GM18502 (cell line): Measurements from ENCODE around the gene CDH12.
"Not testable (repeated sequence)": the region's sequence is repeated elsewhere in the genome, so short reads cannot be mapped to it uniquely, and the experiment has no call there.

ENCODE experiments used
- ATAC-seq: cut with Tn5 transposase; IDR thresholded peaks from one replicate; pipeline ENCODE4 v1.9.1; 2021; ENCODE audit warnings: mild to moderate bottlenecking; ENCODE audit not compliant: unreplicated experiment, poor library complexity

Gene CDH12

DNA sequence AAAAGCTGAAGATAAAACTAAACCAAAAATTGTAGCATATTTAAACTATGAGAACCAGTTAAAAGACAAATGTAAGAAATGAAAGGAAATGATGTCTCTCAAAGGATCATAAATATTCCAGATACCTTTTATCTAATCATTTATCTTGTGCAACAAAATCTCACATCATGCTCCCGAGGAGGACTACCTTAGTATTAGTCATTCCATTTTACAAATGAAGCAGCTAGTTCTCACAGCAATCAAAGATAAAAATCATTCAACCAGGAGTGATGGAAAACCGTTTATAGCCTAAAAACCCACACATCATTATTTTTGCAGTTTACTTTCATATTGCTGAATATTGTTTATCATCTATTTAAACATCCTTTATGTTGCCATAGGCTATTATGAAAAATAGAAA is 190.0 kb downstream of the CDH12 start:
- ATAC-seq = no peak

DNA sequence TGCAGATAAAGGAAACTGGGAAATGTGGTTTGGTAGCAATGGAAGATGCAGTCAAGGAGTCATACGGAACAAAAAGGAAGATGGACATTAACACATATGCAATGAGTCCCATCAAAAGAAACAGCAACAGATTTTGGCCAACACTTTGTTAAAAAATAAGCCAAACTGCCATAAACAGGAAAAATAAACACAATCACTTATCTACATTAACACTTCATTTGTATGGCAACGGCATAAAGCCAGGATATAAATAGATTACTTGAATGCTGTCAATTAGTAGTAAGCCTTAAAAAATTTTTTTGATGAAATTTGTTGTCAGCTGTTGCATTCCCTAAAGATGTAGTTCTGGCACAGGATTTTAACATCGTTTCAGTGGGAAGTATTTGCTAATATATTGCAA is 190.8 kb downstream of the CDH12 start:
- ATAC-seq = no peak

DNA sequence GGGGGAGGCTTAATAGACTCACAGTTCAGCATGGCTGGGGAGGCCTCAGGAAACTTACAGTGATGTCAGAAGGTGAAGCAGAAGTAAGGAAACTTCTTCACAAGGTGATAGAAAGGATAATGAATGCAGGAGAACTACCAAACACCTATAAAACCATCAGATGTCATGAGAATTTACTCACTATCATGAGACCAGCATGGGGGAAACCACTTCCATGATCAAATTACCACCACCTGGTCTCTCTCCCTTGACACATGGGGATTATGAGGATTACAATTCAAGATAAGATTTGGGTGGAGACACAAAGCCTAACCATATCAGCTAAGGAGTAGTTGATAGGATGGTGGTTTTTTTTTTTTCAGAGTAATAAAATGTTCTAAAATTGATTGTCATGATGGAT is 201.8 kb downstream of the CDH12 start:
- ATAC-seq = no peak

DNA sequence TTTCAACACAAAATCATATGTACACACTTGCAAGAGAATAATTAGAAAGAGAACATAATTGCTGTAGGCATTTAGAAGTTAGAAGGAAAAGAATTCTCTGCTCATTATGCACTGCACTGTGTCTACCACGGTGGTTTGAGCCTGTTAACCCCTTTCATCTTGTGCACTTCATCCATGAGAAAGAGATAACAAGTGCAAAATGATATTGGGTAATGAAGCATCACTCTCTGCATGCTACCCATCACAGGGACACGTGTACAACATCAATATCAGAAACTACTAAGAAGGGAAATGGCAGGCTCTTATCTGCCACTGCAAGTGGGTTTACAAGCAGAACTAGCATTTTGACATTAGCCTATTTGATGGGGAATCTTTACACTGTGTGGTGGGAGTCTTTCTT is 202.6 kb downstream of the CDH12 start:
- ATAC-seq = no peak

DNA sequence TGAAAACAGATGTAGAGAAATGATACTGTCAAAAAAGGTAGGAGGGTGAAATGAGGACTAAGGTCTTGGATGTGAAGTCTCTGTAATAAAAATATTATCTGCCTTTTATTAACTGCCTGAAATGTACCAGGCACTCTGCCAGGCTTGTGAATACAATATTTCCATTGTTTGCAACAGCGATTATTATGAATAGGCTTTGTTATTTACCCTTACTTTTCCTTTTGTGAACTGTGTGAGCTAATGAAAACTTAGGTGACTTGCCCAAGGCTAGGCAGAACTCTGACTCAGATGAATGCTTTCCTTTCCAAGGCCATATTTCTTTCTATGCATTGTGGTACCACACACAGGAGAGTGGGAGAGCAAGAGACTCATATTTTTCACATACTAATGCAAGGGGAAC is 204.1 kb downstream of the CDH12 start:
- ATAC-seq = no peak

DNA sequence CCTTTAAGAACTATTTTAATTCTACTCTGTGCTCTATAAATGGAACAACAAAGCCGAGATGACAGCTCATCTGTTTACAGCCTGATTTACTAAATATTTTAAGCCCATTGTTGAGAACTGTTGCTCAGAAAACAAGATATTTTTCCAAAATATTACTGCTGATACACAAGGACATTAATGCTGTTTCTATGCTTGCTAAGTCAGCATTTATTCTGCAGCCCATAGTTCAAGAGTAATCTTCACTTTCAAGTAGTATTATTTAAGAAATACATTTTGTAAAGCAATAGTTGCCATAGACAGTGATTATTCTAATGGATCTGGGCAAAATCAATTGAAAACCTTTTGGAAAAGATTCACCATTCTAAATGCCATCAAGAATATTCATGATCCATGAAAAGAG is 208.3 kb downstream of the CDH12 start:
- ATAC-seq = no peak

DNA sequence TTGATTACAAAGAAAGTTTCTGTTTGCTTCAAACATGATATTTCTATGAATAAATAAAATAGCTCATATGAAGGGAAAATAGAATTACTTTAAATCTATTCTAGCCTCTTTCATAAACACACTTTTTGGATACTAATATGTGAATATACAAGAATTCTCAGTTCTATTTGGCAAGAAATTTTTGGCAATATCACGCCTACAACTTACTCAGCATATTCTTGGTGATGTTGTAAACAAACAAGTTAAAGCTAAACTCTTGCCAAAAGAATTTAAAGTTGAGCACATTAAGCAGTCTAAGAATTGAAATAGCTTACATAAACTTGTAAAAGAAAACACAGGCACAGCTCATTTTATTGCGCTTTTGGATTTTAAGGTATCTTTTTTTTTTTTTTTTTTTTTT is 209.8 kb downstream of the CDH12 start:
- ATAC-seq = no peak

DNA sequence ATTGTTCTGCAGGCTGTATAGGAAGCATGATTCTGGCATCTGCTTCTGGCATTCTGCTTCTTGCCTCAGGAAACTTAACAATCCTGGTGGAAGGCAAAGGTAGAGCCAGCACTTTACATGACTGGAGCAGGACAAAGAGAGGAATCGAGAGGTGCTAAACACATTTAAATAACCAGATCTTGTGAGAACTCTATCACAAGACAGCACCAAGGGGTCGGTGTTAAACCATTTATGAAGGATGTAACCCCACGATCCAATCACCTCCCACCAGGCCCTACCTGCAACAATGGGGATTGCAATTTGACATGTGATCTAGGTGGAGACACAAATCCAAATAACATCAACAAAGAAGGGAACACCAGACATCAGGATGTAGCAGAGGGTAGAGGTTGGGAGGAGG is 221.5 kb downstream of the CDH12 start:
- ATAC-seq = no peak

DNA sequence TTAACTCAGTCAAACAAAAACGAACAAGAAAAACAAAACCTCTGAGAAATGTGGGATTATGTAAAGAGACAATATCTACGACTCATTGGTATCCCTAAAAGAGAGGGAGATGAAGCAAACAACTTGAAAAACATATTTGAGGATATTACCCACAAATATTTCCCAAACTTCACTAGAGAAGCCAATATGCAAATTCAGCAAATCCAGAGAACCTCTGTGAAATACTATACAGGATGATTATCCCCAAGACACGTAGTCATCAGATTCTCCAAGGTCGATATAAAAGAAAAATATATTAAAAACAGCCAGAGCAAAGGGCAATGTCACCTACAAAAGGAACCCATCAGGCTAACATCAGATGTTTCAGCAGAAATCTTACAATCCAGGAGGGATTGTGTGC is 226.1 kb downstream of the CDH12 start:
- ATAC-seq = no peak

DNA sequence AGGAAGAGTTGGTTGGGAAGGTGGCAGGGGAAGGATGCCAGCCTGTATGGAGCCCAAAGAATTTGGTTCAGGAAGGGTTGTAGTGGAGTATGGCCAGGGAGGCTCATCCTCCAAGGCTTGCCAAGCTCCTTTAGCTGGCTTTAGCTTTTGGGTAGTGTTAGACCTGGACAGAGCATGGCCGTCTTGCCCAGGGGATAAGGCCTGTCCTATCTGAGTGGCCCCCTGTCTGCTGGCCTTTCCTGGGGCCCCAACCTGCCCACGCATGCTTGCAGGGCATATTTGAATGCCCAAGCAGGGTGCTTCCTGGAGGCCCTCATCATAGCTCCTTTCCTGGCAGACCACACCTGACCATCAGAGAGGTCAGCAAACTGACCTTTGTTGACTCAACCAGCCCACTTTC is 227.7 kb downstream of the CDH12 start:
- no peak for ATAC-seq

DNA sequence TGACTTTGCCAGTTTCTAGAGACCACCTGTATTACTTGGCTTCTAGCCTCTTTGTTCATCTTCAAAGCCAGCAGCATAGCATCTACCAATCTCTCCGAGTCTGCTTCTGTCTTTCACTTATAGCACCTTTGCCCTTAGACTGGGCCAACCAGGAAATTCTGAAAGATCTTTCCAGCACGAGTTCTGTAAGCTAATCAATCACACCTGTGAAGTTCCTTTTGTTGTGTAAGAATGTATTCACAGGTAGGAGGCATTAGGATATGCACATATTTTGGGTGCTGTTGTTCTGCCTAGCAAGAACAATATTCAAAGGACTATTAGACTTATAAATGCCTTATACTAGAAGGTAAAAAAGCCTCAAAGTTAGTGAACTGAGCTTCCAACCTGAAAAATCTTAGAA is 232.1 kb downstream of the CDH12 start:
- ATAC-seq = no peak

DNA sequence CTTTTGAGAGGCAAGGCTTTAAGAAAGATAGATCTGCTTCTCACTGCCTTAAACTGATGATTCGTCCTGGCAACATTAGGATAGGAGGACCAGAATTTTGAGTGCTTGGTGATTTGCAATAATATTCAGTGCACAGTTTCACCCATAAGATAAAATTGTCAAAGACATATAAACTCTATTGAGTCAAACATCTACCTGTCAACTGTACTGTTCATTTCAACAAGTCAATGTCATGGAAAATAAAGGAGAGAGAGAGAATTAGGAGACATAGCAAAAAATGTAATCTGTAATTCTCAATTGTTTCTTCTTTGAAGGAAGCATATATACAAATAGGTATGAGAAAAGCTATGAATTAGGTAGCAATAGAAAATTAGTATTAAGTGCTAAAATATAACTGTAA is 237.2 kb downstream of the CDH12 start:
- ATAC-seq = no peak

DNA sequence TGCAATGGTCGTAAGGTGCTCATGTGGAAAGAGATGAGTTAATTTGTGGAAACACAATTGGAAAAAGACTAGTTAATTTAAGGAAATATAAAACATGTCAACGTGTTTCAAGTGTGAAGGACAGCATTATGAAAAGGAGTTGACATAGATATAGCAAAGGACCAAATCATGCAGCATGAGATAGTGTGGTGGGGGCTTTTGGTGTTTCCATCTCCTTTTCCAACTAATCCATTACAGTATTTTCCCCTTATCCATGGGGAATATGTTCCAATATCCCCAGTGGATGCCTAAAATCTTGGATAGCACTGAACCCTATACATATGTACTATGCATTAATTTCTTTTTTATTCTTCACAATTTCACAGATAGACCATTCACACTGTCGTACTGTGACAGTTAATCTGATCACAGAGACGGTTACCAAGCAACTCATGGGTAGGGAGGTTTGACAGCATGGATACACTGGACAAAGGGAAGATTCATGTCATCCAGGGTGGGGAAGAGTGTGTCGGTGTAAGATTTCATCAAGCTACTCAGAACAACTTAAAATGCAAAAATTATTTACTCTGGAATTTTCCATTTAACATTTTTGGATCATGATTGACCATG is 238.6 kb downstream of the CDH12 start:
- no peak for ATAC-seq

DNA sequence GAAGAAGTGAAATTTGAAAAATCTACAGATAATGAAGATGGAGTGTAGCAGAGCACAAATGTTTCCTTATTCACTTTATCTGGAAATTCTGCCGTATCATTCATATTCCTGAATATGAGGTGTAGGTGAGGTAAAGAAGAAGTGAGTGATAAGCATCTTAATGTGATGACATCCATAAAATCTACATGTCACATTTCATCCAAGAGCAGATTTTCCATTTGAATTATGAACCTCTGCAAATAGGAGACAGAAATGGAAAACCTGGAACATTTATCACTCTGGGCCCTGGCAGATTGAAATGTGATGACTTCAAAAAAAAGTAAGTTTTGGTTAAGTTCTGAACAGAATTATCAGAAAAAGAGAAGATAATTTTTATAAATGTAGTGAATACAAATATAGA is 240.2 kb downstream of the CDH12 start:
- no peak for ATAC-seq

DNA sequence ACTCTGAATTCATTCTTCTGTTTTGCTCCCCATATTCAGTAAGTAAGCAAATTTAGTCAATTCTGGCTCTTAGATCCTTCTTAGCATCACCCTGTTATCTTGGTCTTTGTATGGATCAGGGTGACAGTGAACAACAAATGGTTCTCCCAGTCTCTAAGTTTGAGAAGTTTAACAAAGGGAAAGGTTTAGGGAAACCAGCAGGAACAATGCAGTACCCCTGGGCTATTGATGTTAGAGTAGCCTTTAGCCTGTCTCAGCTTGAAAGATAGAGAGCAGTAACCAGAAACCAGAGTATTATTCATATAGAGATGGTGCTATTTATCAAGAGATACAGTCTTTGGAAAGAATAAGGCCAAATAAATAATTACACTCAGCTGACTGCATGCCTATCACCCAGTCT is 241.8 kb downstream of the CDH12 start:
- ATAC-seq = no peak

DNA sequence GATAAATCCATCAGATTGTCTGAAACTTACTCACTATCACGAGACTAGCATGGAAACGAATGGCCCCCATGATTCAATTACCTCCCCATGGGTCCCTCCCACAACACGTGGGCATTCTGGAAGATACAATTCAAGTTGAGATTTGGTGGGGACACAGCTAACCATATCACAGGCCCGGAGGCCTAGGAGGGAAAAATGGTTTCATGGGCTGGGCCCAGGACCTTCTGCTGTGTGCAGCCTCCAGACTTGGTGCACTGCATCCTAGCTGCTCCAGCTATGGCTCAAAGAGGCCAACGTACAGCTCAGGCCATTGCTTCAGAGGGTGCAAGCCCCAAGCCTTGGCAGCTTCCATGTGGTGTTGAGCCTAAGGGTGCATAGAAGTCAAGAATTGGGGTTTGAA is 245.6 kb downstream of the CDH12 start:
- ATAC-seq = not testable (repeated sequence)

DNA sequence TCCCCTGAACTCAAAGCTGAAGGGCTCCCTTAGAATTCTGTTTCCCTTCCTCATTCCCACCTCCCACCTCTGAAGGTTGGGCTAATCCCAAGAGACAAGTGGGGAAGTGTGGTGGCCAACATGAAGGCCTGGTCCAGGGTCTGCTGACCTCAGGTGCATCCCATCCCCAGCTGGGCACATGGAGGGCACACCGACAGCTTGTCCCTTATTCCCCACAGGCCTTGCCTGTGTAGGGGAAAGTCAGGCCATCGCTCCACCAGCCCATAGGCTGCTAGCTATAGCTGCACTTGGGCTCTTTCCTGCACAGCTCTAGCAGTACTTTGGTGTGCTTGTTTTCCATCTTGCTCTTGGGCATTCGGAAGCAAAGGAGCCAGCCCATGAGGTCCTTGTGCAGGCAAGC is 247.7 kb downstream of the CDH12 start:
- ATAC-seq = no peak

DNA sequence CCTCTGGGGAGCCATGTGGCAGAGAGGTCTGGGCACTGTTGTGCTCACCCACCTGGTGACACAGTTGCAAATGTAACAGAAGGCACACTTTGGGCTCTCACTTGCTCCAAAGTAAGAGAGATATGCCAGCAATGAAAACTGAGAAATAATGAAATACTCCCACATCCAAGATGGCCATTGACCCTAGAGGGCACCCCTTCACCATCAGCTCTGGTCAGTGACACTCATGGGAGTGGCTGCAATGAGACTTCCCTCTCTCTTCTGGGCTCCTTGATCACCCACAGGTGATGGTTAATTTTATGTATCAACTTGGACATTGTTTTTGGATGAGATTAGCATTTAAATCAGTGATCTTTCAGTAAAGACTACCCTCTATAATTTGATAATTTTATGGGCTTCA is 248.4 kb downstream of the CDH12 start:
- no peak for ATAC-seq

DNA sequence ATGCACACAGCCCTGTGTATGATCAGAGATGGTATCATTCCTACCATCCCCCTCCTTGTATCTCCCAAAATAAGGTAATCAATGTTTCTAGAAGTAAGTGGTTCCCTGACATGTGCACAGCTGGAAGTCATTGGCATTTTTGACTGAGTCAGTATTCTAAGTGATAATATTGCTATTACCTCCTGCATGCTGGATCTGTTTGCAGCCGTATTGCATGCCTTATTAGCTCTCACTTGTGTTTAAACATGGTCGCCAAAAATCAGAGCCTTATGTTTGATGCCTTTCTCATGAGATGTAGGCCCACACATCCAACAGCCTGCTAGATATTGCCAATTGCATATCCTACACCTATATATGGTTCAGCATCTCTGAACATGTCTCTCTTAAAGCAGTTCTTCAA is 254.3 kb downstream of the CDH12 start:
- ATAC-seq = no peak

DNA sequence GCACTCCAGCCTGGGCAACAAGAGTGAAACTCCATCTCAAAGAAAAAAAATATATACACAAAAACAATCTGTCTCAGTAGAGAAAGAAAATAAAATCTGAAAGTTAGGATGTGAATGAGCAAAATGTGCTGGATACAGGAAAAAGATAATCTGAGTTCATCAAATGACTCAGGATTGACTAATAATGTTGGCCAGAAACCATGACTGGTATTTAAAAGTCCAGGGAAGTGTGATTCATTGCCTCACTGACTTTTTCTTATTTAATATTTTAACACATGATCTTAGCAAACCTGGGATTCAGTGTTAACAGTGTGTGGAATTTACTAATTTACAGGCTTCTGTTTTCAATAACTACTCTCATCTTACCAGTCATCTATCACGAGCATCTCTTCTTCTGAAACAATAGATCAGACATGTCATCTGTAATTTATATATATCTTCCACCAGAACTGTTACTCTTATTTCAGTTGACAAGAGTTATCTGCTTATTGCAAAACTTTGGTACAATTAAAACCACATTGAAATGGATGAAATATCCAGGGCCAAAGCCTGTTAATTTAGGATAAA is 256.7 kb downstream of the CDH12 start:
- ATAC-seq = no peak

DNA sequence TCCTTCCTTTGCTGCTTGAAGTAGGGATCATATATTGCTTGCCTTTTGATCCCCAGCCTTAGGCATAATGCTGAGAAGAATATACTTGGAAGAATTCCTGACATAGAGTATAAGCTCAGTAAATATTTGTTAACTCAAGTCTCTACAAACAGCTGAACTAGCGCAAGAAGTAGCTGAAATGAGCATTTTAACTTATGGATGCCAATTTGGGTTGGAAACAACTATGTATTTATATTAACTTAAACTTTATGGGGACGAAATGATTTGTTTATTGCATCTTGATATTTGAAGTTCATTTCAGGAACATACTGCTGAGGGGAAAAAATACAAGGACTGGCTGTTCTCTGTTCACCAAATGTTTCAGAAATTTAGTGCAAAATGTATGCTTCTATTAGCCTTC is 258.7 kb downstream of the CDH12 start:
- ATAC-seq = no peak

DNA sequence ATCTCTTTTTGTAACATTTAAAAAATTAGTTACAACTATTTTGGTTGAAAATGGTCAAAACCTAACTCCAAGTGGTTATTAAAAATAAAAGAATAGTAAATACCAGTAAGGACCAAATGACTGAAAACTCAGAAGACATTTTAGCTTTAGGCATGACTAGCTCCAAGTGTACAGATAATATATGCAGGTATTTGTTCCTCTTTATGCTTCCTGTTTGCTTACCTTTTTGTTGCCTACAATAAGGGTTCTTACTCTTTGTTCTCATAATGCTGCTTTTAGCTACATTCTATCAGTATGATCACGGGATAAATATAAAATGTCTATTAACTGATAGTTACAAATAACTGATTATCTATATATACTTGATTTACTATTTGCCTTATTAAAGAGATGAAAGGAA is 259.6 kb downstream of the CDH12 start:
- ATAC-seq = peak; percentile 89

DNA sequence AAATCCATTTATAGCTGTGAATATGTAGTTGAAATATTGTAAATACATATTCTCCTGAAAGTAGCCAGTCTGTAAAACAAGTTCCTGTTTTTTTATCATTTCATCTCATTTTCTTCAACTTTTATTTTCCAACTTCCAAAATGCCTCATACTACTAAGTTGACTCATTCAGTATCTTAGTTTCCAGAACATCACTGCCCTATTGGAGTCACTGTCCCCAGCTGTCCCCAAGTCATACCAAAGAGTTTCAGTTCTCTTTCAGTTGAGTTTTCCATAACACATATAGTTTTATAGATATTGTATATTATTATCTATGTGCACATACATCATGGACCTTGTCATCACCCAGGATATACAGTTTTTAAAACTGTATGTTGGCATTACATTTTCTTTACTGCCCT is 261.7 kb downstream of the CDH12 start:
- ATAC-seq = peak; percentile 79
